ENCODE measurements around the gene ELOF1.

The ELOF1 gene

DNA sequence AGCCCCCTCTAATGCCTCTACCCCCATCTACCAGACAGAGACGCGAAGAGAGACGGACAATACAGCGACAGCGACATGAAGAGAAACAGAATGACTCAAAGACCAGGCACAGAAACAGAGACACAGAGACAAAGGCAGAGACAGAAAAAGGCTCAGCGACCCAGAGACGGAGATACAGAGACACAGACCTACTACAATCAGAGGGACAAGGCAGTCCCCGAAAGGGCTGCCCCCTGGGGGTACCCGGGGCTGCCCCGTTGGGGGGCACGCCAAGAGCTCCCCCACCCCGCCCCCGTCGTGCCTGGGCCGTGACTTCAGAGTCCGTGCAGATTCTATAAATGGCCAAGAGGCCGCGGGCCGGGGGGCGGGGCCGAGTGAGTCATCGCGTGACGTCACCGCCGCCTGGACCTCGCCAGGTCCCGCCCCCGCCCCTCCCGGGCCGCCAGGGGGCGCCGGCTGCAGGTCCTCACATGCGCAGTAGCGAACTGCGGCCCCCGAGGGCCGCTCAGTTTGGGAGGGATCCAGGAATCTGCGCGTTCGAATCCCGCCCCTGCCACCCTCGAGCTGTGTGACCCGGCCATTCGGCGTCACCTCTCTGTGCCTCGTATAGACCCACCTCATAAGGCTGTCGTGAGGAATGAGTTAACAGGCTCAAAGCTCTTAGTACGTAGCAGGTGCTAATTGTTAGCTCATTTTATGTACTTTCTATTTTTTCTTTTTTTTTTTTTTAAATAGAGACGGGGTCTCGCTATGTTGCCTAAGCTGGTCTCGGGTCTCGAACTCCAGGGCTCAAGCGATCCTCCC lies 23.0 kb downstream of the ELOF1 start:
- ChIA-PET POLR2A (interaction anchor here (1.1 to 1.2 kb wide), 2 partner anchors 9 to 23 kb away, joined by 4 read pairs; partner anchors contain the start of gene ELOF1), CTCF (interaction anchor here (0.6 to 1.6 kb wide), 4 partner anchors 10 to 188 kb away, joined by 3 to 6 read pairs (median 4); no protein-coding TSS in a partner anchor)
- no peak for TF ChIP-seq BHLHE40 (IDR thresholded peaks at IDR 0.05; ENCODE audit: borderline replicate concordance)
- no peak for TF ChIP-seq L3MBTL2 (conservative IDR thresholded peaks at IDR 0.05)
- no peak for TF ChIP-seq CTBP1 (IDR thresholded peaks at IDR 0.05; ENCODE audit: borderline replicate concordance)
- no peak for TF ChIP-seq ELF4 (IDR thresholded peaks at IDR 0.05)
- TF ChIP-seq SP1 (IDR thresholded peaks at IDR 0.05), result no peak
- TF ChIP-seq NFRKB (IDR thresholded peaks at IDR 0.05), result no peak
- TF ChIP-seq FOXK2 (IDR thresholded peaks at IDR 0.05), result no peak
- TF ChIP-seq FOXA1 (IDR thresholded peaks at IDR 0.05), result no peak
- TF ChIP-seq ZNF384 (IDR thresholded peaks at IDR 0.05), result no peak
- no peak for TF ChIP-seq HDGF (IDR thresholded peaks at IDR 0.05; ENCODE audit: borderline replicate concordance)
- no peak for TF ChIP-seq FOXM1 (IDR thresholded peaks at IDR 0.05; ENCODE audit: borderline replicate concordance)
- TF ChIP-seq ARNT (IDR thresholded peaks at IDR 0.05), result no peak
- TF ChIP-seq TARDBP (IDR thresholded peaks at IDR 0.05), result no peak
- TF ChIP-seq LEF1 (IDR thresholded peaks at IDR 0.05; ENCODE audit: borderline replicate concordance), result no peak
- DNase-seq (ENCODE audit: extremely low spot score), result peak; percentile 96

DNA sequence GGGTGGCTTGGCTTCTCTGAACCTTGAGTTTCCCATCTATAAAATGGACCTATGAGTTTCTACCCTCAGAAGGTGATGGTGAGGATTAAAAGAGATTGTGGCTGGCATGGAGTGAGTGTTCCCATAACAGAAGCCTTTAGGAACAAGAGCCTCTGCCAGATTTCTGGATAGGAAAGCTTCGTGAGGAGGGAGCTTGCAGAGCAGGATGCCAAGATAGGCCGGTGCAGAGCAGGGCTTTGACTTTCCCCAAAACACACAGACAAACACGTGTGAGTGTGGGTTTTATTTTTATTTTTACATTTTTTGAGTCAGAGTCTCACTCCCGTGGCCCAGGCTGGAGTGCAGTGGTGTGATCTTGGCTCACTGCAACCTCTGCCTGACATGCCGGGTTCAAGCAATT lies 24.1 kb downstream of the ELOF1 start:
- ChIA-PET CTCF (no interaction called here), POLR2A (no interaction called here)
- no peak for DNase-seq (ENCODE audit: extremely low spot score)
- TF ChIP-seq TARDBP (IDR thresholded peaks at IDR 0.05) (no peak), LEF1 (IDR thresholded peaks at IDR 0.05; ENCODE audit: borderline replicate concordance) (no peak), BHLHE40 (IDR thresholded peaks at IDR 0.05; ENCODE audit: borderline replicate concordance) (no peak), SUZ12 (IDR thresholded peaks at IDR 0.05) (no peak)

- DNase-seq (ENCODE audit: extremely low spot score), result no peak
- ChIA-PET CTCF (no interaction called here), POLR2A (no interaction called here)
- no peak for TF ChIP-seq NFRKB (IDR thresholded peaks at IDR 0.05)
- no peak for TF ChIP-seq LEF1 (IDR thresholded peaks at IDR 0.05; ENCODE audit: borderline replicate concordance)
- TF ChIP-seq PKNOX1 (IDR thresholded peaks at IDR 0.05), result no peak
- no peak for TF ChIP-seq ZNF384 (IDR thresholded peaks at IDR 0.05)
- TF ChIP-seq ARNT (IDR thresholded peaks at IDR 0.05), result no peak
- TF ChIP-seq BHLHE40 (IDR thresholded peaks at IDR 0.05; ENCODE audit: borderline replicate concordance), result no peak
- no peak for TF ChIP-seq SUZ12 (IDR thresholded peaks at IDR 0.05)
- TF ChIP-seq FOXM1 (IDR thresholded peaks at IDR 0.05; ENCODE audit: borderline replicate concordance), result no peak
- no peak for TF ChIP-seq ELF4 (IDR thresholded peaks at IDR 0.05)
- TF ChIP-seq TARDBP (IDR thresholded peaks at IDR 0.05), result no peak
- TF ChIP-seq FOXA1 (IDR thresholded peaks at IDR 0.05), result no peak
- TF ChIP-seq L3MBTL2 (conservative IDR thresholded peaks at IDR 0.05), result no peak
- no peak for TF ChIP-seq FOXK2 (IDR thresholded peaks at IDR 0.05)
- no peak for TF ChIP-seq SP1 (IDR thresholded peaks at IDR 0.05)
Measured at GRCh38 chr19:11534538-11534937, 24.5 kb downstream of the ELOF1 start.

DNA sequence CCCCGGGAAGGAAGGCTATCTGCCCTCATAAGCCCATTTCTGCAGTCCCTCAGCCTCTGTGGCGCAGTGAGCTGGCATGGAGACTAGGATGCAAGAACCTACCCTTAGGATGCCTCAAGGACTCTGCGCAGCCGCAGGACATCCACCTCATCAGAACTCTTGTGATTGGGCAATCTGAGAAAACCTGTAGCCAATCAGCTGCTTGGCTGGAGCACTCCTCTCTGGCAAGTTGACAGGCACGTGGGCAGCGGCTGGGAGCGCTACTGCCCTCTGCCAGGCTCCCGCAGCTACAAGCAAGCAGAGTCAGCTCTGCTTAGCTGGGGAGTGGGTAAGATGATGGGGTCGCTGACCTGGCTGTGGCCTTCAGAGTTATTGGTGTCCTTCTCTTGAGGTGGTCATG lies 28.6 kb downstream of the ELOF1 start:
- ChIA-PET CTCF (no interaction called here), POLR2A (interaction anchor here (0.6 to 0.8 kb wide), 2 partner anchors 18 to 25 kb away, joined by 3 read pairs; no protein-coding TSS in a partner anchor)
- DNase-seq (ENCODE audit: extremely low spot score), result peak; percentile 37
- TF ChIP-seq L3MBTL2 (conservative IDR thresholded peaks at IDR 0.05) (peak; percentile 87), NFRKB (IDR thresholded peaks at IDR 0.05) (no peak)

DNA sequence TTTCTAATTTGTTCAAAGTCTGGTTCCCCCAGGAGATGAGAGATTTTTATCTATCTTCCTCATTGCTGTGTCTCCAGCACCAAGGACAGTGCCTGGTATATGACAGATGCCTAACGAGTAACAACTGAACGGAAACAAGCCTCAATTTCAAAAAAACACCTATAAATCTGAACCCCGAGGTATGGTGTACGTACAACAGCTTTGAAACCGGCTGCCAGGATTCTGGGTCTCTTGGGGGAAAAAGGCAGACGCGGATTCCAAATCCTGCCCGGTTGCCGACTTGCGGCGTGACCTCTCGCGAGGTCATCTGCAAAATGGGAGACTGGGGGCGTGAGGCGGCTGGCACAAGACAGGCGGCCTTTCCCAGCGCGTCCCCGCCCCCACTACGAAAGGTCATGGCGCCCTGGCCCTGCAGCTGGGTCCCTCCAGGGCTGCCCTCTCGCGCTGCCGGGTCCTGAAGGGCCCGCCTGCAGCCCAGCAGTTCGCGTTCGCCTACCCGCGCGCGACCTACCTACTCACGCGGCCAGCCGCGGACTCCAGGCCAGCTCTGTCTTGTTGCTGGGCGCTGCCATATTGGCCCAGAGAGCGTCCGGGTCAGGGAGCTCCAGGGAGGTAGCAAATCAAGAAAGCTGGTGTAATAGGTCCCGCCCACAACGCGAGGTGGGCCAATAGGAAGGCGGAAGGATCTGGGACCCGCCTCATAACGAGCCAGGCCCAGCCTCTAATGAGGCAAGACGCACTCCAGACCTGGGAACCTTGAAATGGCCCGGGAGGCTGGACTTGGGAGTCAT lies 30.3 kb downstream of the ELOF1 start, which contains the start of gene ECSIT:
Gene ECSIT (minus strand): TSS at position 584 of the 791 bp plus-strand sequence. CDS start 9,964 bp downstream, outside the sequence.
- ChIA-PET POLR2A (interaction anchor here (0.6 to 1.8 kb wide), 7 partner anchors 10 to 154 kb away, joined by 3 to 13 read pairs (median 4); partner anchors contain the start of genes ELOF1 and ZNF653), CTCF (interaction anchor here (0.6 to 0.8 kb wide), 2 partner anchors 23 to 993 kb away, joined by 3 to 6 read pairs; no protein-coding TSS in a partner anchor)
- TF ChIP-seq NFRKB (IDR thresholded peaks at IDR 0.05) (peak; percentile 47; the same call in 1 of the 2 replicates), ELF4 (IDR thresholded peaks at IDR 0.05) (no peak), SUZ12 (IDR thresholded peaks at IDR 0.05) (no peak), FOXK2 (IDR thresholded peaks at IDR 0.05) (peak; percentile 63; the same call in 1 of the 2 replicates)
- DNase-seq (ENCODE audit: extremely low spot score), result peak; percentile 94

DNA sequence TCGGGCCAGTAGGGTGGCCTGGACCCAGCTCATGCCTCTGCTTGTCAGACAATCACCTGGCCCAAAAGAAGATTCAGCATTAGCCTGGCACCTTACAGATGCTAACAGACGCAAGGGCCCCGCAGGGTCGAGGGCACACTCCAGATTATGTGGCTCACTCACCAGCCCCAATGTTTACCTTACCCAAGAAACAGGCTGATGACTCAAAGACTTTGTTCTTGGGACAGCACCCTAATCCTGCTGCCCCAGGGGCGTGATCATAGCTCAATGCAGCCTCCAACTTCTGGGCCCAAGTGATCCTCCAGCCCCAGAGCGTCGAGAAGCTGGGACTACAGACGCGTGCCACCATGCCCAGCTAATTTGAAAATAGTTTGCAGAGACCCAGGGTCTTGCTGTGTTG lies 39.9 kb downstream of the ELOF1 start:
- CTCF ChIA-PET, result no interaction called here

DNA sequence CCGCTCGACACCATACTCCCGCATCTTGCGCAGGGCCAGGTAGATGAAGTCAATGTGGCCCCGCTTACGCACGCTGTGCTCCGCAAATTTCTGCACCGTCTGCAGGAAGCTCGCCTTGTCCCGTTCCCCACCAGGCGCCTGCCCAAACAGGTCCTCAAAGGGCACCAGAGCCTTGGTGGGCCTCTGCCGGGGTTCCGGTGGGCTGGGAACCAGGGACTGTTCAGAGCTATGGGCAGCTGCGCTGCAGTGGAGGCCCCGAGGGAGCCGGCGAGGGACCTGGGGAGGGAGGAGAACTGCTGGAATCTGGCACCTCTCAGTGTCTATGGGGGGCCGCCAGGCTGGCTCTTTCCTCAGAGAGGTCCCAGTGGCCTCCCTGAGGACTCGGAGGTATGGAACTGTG lies 45.1 kb downstream of the ELOF1 start:
- ChIA-PET CTCF (no interaction called here), POLR2A (no interaction called here)

More for the DNA sequence above, 39.9 kb downstream of the ELOF1 start:
- POLR2A ChIA-PET, result interaction anchor here (1.6 to 1.9 kb wide), 2 partner anchors 10 to 40 kb away, joined by 6 to 7 read pairs; partner anchors contain the start of genes ECSIT and ELOF1
- TF ChIP-seq SP1 (IDR thresholded peaks at IDR 0.05) (no peak), ELF4 (IDR thresholded peaks at IDR 0.05) (no peak), HDGF (IDR thresholded peaks at IDR 0.05; ENCODE audit: borderline replicate concordance) (no peak)
- DNase-seq (ENCODE audit: extremely low spot score), result no peak

More for the DNA sequence above, 45.1 kb downstream of the ELOF1 start:
- TF ChIP-seq TARDBP (IDR thresholded peaks at IDR 0.05) (no peak), SUZ12 (IDR thresholded peaks at IDR 0.05) (no peak), ZNF384 (IDR thresholded peaks at IDR 0.05) (no peak), ELF4 (IDR thresholded peaks at IDR 0.05) (no peak), SP1 (IDR thresholded peaks at IDR 0.05) (no peak), L3MBTL2 (conservative IDR thresholded peaks at IDR 0.05) (no peak), BHLHE40 (IDR thresholded peaks at IDR 0.05; ENCODE audit: borderline replicate concordance) (no peak), PKNOX1 (IDR thresholded peaks at IDR 0.05) (no peak), FOXA1 (IDR thresholded peaks at IDR 0.05) (no peak), FOXK2 (IDR thresholded peaks at IDR 0.05) (no peak)
- no peak for DNase-seq (ENCODE audit: extremely low spot score)
